SK-N-SH treated with all-trans-retinoic acid at 6 μM for 48 hours (cell line): ENCODE measurements around the gene AVL9.

ENCODE experiments used
- ATAC-seq: fragments of 200-7000 bp; cut with Tn5 transposase; 3 replicates; pipeline ENCODE4 v1.9.1; 2020; ENCODE audit warnings: mild to moderate bottlenecking, moderate library complexity
- ARNTL ChIP-seq: fragments of 450-650 bp; formaldehyde crosslinking; IDR thresholded peaks from 2 replicates; pipeline ENCODE4 v1.5.0; 2020; ENCODE audit warnings: low read depth, mild to moderate bottlenecking, moderate library complexity, borderline replicate concordance
- BACH2 ChIP-seq: fragments of 250-450 bp; sonication (Bioruptor Pico); IDR thresholded peaks from 2 replicates; pipeline ENCODE4 v1.9.0; 2021; ENCODE audit warnings: mild to moderate bottlenecking, borderline replicate concordance
- CSDC2 ChIP-seq: fragments of 250-450 bp; sonication (Bioruptor Pico); IDR thresholded peaks from 2 replicates; pipeline ENCODE4 v1.5.0; 2020; ENCODE audit warnings: mild to moderate bottlenecking, moderate library complexity
- ESRRG ChIP-seq: fragments of 250-450 bp; sonication (Bioruptor Pico); IDR thresholded peaks from 2 replicates; pipeline ENCODE4 v1.6.1; 2021; ENCODE audit warnings: mild to moderate bottlenecking
- GLIS3 ChIP-seq: fragments of 250-450 bp; sonication (Bioruptor Pico); IDR thresholded peaks from 2 replicates; pipeline ENCODE4 v1.5.0; 2020; ENCODE audit warnings: mild to moderate bottlenecking, moderate library complexity
- ISL1 ChIP-seq: fragments of 250-450 bp; sonication (Bioruptor Pico); IDR thresholded peaks from 2 replicates; pipeline ENCODE4 v2.1.2; 2022; ENCODE audit warnings: mild to moderate bottlenecking, moderate library complexity
- OSR1 ChIP-seq: fragments of 250-450 bp; sonication (Bioruptor Pico); IDR thresholded peaks from 2 replicates; pipeline ENCODE4 v1.8.0; 2022; ENCODE audit warnings: moderate library complexity, mild to moderate bottlenecking, inconsistent platforms
- PPARA ChIP-seq: fragments of 250-450 bp; sonication (Bioruptor Pico); IDR thresholded peaks from 2 replicates; pipeline ENCODE4 v1.5.0; 2020; ENCODE audit warnings: mild to moderate bottlenecking, borderline replicate concordance
- SNAI2 ChIP-seq: fragments of 250-450 bp; sonication (Bioruptor Pico); IDR thresholded peaks from 2 replicates; pipeline ENCODE4 v1.5.0; 2020; ENCODE audit warnings: mild to moderate bottlenecking, moderate library complexity
- TOX ChIP-seq: fragments of 250-450 bp; sonication (Bioruptor Pico); IDR thresholded peaks from 2 replicates; pipeline ENCODE4 v1.8.0; 2021; ENCODE audit warnings: mild to moderate bottlenecking, moderate library complexity, borderline replicate concordance
- ZC3H10 ChIP-seq: fragments of 250-450 bp; sonication (Bioruptor Pico); IDR thresholded peaks from 2 replicates; pipeline ENCODE4 v1.5.1; 2021; ENCODE audit warnings: mild to moderate bottlenecking, moderate library complexity
- ZFP3 ChIP-seq: fragments of 250-450 bp; sonication (Bioruptor Pico); IDR thresholded peaks from 2 replicates; pipeline ENCODE4 v1.5.0; 2020; ENCODE audit warnings: mild to moderate bottlenecking, moderate library complexity
- ZFP30 ChIP-seq: fragments of 450-650 bp; formaldehyde crosslinking; IDR thresholded peaks from 2 replicates; pipeline ENCODE4 v1.5.0; 2022; ENCODE audit warnings: mild to moderate bottlenecking, moderate library complexity
- ZNF565 ChIP-seq: fragments of 450-650 bp; formaldehyde crosslinking; conservative IDR thresholded peaks from 2 replicates; pipeline ENCODE4 v1.5.0; 2020; ENCODE audit warnings: low read depth, mild to moderate bottlenecking, moderate library complexity
- ZNF70 ChIP-seq: fragments of 450-650 bp; formaldehyde crosslinking; IDR thresholded peaks from 2 replicates; pipeline ENCODE4 v1.5.0; 2020; ENCODE audit warnings: mild to moderate bottlenecking, moderate library complexity
- ZNF8 ChIP-seq: fragments of 450-650 bp; formaldehyde crosslinking; IDR thresholded peaks from 2 replicates; pipeline ENCODE4 v1.5.0; 2020; ENCODE audit warnings: mild to moderate bottlenecking, moderate library complexity
- TF ChIP-seq, protein P1 (sequence below): fragments of 250-450 bp; sonication (Bioruptor Pico); IDR thresholded peaks from 2 replicates; pipeline ENCODE4 v1.5.0; 2020; ENCODE audit warnings: mild to moderate bottlenecking, moderate library complexity
- TF ChIP-seq, protein P2 (sequence below): fragments of 250-450 bp; sonication (Bioruptor Pico); IDR thresholded peaks from 2 replicates; pipeline ENCODE4 v1.5.1; 2021; ENCODE audit warnings: mild to moderate bottlenecking, moderate library complexity
- TF ChIP-seq, protein P3 (sequence below): fragments of 250-450 bp; sonication (Bioruptor Pico); IDR thresholded peaks from 2 replicates; pipeline ENCODE4 v1.5.1; 2020; ENCODE audit warnings: low read depth, mild to moderate bottlenecking, moderate library complexity

AVL9 gene

DNA sequence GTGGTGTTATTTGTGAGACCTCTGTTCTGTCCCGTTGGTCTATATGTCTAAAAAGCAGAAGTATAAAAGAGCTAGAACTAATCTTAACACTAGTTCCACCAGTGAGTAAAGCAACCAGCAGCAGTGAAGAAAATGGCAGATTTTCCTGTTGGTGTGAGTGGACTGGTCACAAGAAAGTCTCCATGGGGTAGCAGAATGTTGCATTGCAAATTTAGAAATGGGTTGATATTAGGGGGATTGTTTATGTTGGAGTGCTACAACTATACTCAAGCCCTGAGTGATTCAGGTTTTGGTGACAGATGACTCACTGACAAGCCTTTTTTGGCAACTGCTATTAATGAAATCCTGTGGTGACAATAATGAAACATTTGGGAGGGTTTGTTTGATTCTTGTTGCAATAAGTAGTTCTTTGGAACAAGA, 5.6 kb downstream of the AVL9 start (continued):
- TF ChIP-seq ZNF70 (CRISPR knock-in tag), result no peak

DNA sequence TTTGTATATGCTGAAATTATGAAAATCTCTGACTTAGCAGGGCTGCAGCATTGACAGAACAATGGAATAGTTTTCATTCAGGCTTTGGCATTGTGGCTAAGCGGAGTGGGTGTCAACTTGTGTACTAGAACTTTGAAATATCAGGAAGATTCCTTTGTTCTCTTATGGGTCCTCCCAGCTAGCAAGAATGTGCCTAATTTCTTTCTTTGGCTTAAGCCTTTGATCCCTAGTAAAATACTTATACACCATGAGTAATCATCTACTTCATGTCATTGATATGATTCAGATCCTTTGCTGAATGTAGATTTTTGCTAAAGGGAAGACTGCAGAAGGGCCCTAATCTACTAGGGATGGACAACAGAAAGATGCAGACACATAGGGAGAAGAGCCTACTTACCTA, 6.2 kb downstream of the AVL9 start:
- TF ChIP-seq, protein P1, sequence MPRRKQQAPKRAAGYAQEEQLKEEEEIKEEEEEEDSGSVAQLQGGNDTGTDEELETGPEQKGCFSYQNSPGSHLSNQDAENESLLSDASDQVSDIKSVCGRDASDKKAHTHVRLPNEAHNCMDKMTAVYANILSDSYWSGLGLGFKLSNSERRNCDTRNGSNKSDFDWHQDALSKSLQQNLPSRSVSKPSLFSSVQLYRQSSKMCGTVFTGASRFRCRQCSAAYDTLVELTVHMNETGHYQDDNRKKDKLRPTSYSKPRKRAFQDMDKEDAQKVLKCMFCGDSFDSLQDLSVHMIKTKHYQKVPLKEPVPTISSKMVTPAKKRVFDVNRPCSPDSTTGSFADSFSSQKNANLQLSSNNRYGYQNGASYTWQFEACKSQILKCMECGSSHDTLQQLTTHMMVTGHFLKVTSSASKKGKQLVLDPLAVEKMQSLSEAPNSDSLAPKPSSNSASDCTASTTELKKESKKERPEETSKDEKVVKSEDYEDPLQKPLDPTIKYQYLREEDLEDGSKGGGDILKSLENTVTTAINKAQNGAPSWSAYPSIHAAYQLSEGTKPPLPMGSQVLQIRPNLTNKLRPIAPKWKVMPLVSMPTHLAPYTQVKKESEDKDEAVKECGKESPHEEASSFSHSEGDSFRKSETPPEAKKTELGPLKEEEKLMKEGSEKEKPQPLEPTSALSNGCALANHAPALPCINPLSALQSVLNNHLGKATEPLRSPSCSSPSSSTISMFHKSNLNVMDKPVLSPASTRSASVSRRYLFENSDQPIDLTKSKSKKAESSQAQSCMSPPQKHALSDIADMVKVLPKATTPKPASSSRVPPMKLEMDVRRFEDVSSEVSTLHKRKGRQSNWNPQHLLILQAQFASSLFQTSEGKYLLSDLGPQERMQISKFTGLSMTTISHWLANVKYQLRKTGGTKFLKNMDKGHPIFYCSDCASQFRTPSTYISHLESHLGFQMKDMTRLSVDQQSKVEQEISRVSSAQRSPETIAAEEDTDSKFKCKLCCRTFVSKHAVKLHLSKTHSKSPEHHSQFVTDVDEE (CRISPR knock-in tag), result no peak
- no peak for TF ChIP-seq ESRRG (CRISPR knock-in tag)
- TF ChIP-seq OSR1 (CRISPR knock-in tag), result no peak
- TF ChIP-seq ISL1, result no peak
- TF ChIP-seq ZC3H10 (CRISPR knock-in tag), result no peak
- no peak for TF ChIP-seq ZNF70 (CRISPR knock-in tag)
- TF ChIP-seq ZNF565 (CRISPR knock-in tag), result no peak
- TF ChIP-seq TOX (CRISPR knock-in tag), result no peak
- TF ChIP-seq ZFP3 (CRISPR knock-in tag), result no peak
- no peak for TF ChIP-seq PPARA
- no peak for TF ChIP-seq BACH2 (CRISPR knock-in tag)
- ATAC-seq, result peak; percentile 67

DNA sequence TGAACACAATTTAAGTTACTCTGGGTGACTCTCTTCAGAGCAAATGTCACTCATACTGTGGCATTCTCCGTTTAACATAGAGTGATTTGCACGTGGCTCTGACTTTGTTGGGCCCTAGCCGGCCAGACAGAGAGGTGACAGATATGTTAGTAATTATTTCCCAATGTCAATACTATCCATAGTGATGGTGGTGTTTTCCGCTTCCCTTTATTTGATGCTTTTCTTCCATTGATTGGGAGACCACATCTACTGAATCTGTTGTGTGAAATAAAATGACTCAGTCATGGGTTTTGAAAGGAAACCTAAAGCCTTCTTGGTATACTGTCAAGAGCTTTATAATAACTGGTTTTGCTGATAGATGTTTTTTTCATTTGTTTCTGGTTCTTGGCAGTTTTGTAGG, 7.4 kb downstream of the AVL9 start:
- ATAC-seq, result no peak
- no peak for TF ChIP-seq ZFP3 (CRISPR knock-in tag)
- no peak for TF ChIP-seq ARNTL (CRISPR knock-in tag)
- no peak for TF ChIP-seq ISL1
- no peak for TF ChIP-seq BACH2 (CRISPR knock-in tag)
- TF ChIP-seq ZFP30, result no peak
- no peak for TF ChIP-seq SNAI2 (CRISPR knock-in tag)
- no peak for TF ChIP-seq GLIS3 (CRISPR knock-in tag)
- no peak for TF ChIP-seq TOX (CRISPR knock-in tag)

DNA sequence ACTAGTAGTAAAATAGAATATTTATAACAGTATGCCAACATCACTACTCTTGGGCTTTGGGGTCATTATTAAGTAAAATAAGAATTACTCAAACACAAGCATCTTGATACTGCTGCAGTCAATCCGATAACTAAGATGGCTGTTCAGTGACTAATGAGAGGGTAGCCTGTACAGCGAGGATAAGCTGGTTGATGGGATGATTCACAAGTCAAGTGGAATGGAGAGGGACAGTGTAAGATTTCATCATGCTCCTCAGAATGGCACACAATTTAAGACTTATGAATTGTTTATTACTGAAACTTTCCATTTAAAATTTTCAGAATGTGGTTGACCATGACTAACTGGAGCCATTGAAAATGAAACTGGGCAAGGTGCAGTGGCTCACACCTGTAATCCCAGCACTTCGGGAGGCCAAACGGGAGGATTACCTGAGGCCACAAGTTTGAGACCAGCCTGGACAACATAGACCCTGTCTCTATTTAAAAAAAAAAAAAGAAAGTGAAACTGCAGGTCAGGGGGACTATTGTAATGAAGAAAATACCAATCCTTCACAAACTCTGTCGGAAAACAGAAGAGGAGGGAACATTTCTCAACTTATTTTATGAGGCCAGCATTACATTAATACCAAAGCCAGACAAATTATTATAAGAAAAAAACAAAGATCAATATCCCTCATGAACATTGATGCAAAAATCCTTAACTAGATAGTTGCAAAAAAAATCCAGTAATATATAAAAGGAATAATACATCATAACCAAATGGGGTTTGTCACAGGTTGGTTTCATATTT, 11.2 kb downstream of the AVL9 start:
- peak; percentile 92 for ATAC-seq
- no peak for TF ChIP-seq BACH2 (CRISPR knock-in tag)
- TF ChIP-seq, protein P1 (CRISPR knock-in tag), result no peak
- TF ChIP-seq CSDC2 (CRISPR knock-in tag), result no peak
- TF ChIP-seq, protein P2, sequence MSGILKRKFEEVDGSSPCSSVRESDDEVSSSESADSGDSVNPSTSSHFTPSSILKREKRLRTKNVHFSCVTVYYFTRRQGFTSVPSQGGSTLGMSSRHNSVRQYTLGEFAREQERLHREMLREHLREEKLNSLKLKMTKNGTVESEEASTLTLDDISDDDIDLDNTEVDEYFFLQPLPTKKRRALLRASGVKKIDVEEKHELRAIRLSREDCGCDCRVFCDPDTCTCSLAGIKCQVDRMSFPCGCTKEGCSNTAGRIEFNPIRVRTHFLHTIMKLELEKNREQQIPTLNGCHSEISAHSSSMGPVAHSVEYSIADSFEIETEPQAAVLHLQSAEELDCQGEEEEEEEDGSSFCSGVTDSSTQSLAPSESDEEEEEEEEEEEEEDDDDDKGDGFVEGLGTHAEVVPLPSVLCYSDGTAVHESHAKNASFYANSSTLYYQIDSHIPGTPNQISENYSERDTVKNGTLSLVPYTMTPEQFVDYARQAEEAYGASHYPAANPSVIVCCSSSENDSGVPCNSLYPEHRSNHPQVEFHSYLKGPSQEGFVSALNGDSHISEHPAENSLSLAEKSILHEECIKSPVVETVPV (CRISPR knock-in tag), result no peak
- TF ChIP-seq ZC3H10 (CRISPR knock-in tag), result no peak
- no peak for TF ChIP-seq GLIS3 (CRISPR knock-in tag)

DNA sequence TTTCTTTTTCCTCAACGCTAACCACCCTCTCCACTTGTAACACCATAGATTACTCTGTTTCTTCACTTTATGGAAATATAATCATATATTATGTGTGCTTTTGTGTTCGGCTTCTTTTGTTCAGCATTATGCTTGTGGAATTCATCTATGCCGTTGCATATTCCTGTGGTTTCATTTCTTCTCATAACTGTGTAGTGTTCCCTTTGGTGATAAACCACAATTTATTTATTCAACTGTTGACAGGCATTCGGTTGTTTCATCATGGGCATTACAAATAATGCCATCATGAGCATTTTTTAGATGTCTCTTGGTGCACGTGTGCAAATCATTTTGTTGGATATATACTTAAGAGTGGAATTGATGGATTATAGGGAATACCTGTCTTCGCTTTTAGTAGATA, 12.1 kb downstream of the AVL9 start:
- TF ChIP-seq, protein P3, sequence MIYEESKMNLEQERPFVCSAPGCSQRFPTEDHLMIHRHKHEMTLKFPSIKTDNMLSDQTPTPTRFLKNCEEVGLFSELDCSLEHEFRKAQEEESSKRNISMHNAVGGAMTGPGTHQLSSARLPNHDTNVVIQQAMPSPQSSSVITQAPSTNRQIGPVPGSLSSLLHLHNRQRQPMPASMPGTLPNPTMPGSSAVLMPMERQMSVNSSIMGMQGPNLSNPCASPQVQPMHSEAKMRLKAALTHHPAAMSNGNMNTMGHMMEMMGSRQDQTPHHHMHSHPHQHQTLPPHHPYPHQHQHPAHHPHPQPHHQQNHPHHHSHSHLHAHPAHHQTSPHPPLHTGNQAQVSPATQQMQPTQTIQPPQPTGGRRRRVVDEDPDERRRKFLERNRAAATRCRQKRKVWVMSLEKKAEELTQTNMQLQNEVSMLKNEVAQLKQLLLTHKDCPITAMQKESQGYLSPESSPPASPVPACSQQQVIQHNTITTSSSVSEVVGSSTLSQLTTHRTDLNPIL (CRISPR knock-in tag), result no peak
- no peak for TF ChIP-seq ISL1
- no peak for TF ChIP-seq ZNF8
- no peak for TF ChIP-seq ZC3H10 (CRISPR knock-in tag)
- ATAC-seq, result no peak
